Stimulated activated naive CD8-positive, alpha-beta T cell treated with anti-CD3 and anti-CD28 coated beads, Interleukin-15, Interleukin-2, amounts not matched to agents 100 ng/mL and 50 ng/mL, for 24 hours (primary cell): ENCODE results near the gene TAF13.

Experiments
- H3K27ac Mint-ChIP-seq: one replicate; pipeline ENCODE4 v1.8.0; 2021; ENCODE audit warnings: mild to moderate bottlenecking, mixed read lengths
- H3K27me3 Mint-ChIP-seq: one replicate; pipeline ENCODE4 v1.8.0; 2021; ENCODE audit warnings: mixed read lengths
- H3K36me3 Mint-ChIP-seq: one replicate; pipeline ENCODE4 v1.8.0; 2021; ENCODE audit warnings: low read depth, mixed read lengths
- H3K4me1 Mint-ChIP-seq: one replicate; pipeline ENCODE4 v1.8.0; 2021; ENCODE audit warnings: low read depth, mixed read lengths
- H3K4me3 Mint-ChIP-seq: one replicate; pipeline ENCODE4 v1.8.0; 2021; ENCODE audit warnings: mild to moderate bottlenecking, mixed read lengths
- H3K9me3 Mint-ChIP-seq: one replicate; pipeline ENCODE4 v1.8.0; 2021; ENCODE audit warnings: mixed read lengths

The TAF13 gene

GRCh38 chr1:109075531-109076490 lies at the start of gene TAF13:
TAF13 (minus strand) TSS chr1:109076003; CDS start chr1:109075947, 56 bp downstream.
- H3K4me1 Mint-ChIP-seq = peaks cover 25% of the 10 kb centered on the region
- peak within 1 kb of the TSS; percentile 99 for H3K4me3 Mint-ChIP-seq
- peak within 1 kb of the TSS; percentile 97 for H3K27ac Mint-ChIP-seq
- H3K36me3 Mint-ChIP-seq = peaks cover 8% of the 10 kb centered on the region
- H3K9me3 Mint-ChIP-seq = no peaks in the 10 kb centered on the region
- H3K27me3 Mint-ChIP-seq = no peaks in the 10 kb centered on the region

GRCh38 chr1:109120356-109120755 lies 44.6 kb upstream of the TAF13 start:
- Mint-ChIP-seq H3K27ac (no peak overlapping the region), H3K4me1 (peaks cover 17% of the 10 kb centered on the region), H3K4me3 (no peak overlapping the region), H3K36me3 (no peaks in the 10 kb centered on the region), H3K9me3 (no peaks in the 10 kb centered on the region), H3K27me3 (no peaks in the 10 kb centered on the region)

GRCh38 chr1:109118089-109118488 lies 42.3 kb upstream of the TAF13 start:
- H3K4me1 Mint-ChIP-seq = peaks cover 38% of the 10 kb centered on the region
- H3K4me3 Mint-ChIP-seq = no peak overlapping the region
- H3K27me3 Mint-ChIP-seq = peaks cover 9% of the 10 kb centered on the region
- H3K27ac Mint-ChIP-seq = no peak overlapping the region
- H3K36me3 Mint-ChIP-seq = no peaks in the 10 kb centered on the region
- no peaks in the 10 kb centered on the region for H3K9me3 Mint-ChIP-seq

GRCh38 chr1:109116286-109116685 lies 40.5 kb upstream of the TAF13 start:
- Mint-ChIP-seq H3K36me3 (no peaks in the 10 kb centered on the region), H3K27me3 (peaks cover 17% of the 10 kb centered on the region), H3K4me3 (peak overlapping the region; percentile 54), H3K9me3 (no peaks in the 10 kb centered on the region), H3K27ac (peak overlapping the region; percentile 88), H3K4me1 (peaks cover 48% of the 10 kb centered on the region)

GRCh38 chr1:109115685-109116084 lies 39.9 kb upstream of the TAF13 start:
- Mint-ChIP-seq H3K4me3 (peak overlapping the region; percentile 54), H3K27ac (peak overlapping the region; percentile 88), H3K36me3 (no peaks in the 10 kb centered on the region), H3K4me1 (peaks cover 48% of the 10 kb centered on the region), H3K27me3 (peaks cover 17% of the 10 kb centered on the region), H3K9me3 (no peaks in the 10 kb centered on the region)

- Mint-ChIP-seq H3K36me3 (no peaks in the 10 kb centered on the region), H3K27ac (peak overlapping the region; percentile 38), H3K27me3 (peaks cover 17% of the 10 kb centered on the region), H3K4me3 (peak overlapping the region; percentile 81), H3K4me1 (peaks cover 60% of the 10 kb centered on the region), H3K9me3 (no peaks in the 10 kb centered on the region)
Observed at GRCh38 chr1:109114342-109114674, 38.5 kb upstream of the TAF13 start.

- Mint-ChIP-seq H3K36me3 (no peaks in the 10 kb centered on the region), H3K27me3 (peaks cover 17% of the 10 kb centered on the region), H3K9me3 (no peaks in the 10 kb centered on the region), H3K27ac (peak within 1 kb of the TSS; percentile 77), H3K4me3 (peak within 1 kb of the TSS; percentile 81), H3K4me1 (peaks cover 60% of the 10 kb centered on the region)
Observed at GRCh38 chr1:109113590-109114341, 38.0 kb upstream of the TAF13 start, which contains the start of gene ELAPOR1. ELAPOR1 (plus strand) TSS chr1:109114115; CDS start chr1:109114184, 69 bp downstream.

GRCh38 chr1:109112652-109113285 lies 37.0 kb upstream of the TAF13 start:
- peaks cover 17% of the 10 kb centered on the region for H3K27me3 Mint-ChIP-seq
- peak overlapping the region; percentile 77 for H3K27ac Mint-ChIP-seq
- no peaks in the 10 kb centered on the region for H3K36me3 Mint-ChIP-seq
- no peaks in the 10 kb centered on the region for H3K9me3 Mint-ChIP-seq
- H3K4me1 Mint-ChIP-seq = peaks cover 60% of the 10 kb centered on the region
- H3K4me3 Mint-ChIP-seq = peak overlapping the region; percentile 81

- Mint-ChIP-seq H3K4me3 (peak overlapping the region; percentile 81), H3K27ac (no peak overlapping the region), H3K27me3 (peaks cover 17% of the 10 kb centered on the region), H3K36me3 (no peaks in the 10 kb centered on the region), H3K9me3 (no peaks in the 10 kb centered on the region), H3K4me1 (peaks cover 60% of the 10 kb centered on the region)
Observed at GRCh38 chr1:109112056-109112651, 36.4 kb upstream of the TAF13 start.

GRCh38 chr1:109111386-109112055 lies 35.7 kb upstream of the TAF13 start:
- Mint-ChIP-seq H3K27ac (peak overlapping the region; percentile 29), H3K4me3 (no peak overlapping the region), H3K27me3 (peaks cover 17% of the 10 kb centered on the region), H3K36me3 (no peaks in the 10 kb centered on the region), H3K4me1 (peaks cover 55% of the 10 kb centered on the region), H3K9me3 (no peaks in the 10 kb centered on the region)

- no peak overlapping the region for H3K27ac Mint-ChIP-seq
- H3K27me3 Mint-ChIP-seq = peaks cover 16% of the 10 kb centered on the region
- no peaks in the 10 kb centered on the region for H3K9me3 Mint-ChIP-seq
- H3K4me3 Mint-ChIP-seq = no peak overlapping the region
- H3K4me1 Mint-ChIP-seq = peaks cover 38% of the 10 kb centered on the region
- H3K36me3 Mint-ChIP-seq = no peaks in the 10 kb centered on the region
Observed at GRCh38 chr1:109109906-109110305, 34.1 kb upstream of the TAF13 start.

GRCh38 chr1:109107785-109108184 lies 32.0 kb upstream of the TAF13 start:
- H3K27me3 Mint-ChIP-seq = peaks cover 5% of the 10 kb centered on the region
- peaks cover 19% of the 10 kb centered on the region for H3K4me1 Mint-ChIP-seq
- no peaks in the 10 kb centered on the region for H3K9me3 Mint-ChIP-seq
- H3K36me3 Mint-ChIP-seq = peaks cover 12% of the 10 kb centered on the region
- no peak overlapping the region for H3K4me3 Mint-ChIP-seq
- H3K27ac Mint-ChIP-seq = no peak overlapping the region

GRCh38 chr1:109105881-109106280 lies 30.1 kb upstream of the TAF13 start:
- Mint-ChIP-seq H3K36me3 (peaks cover 23% of the 10 kb centered on the region), H3K4me1 (peaks cover 17% of the 10 kb centered on the region), H3K27ac (no peak overlapping the region), H3K9me3 (no peaks in the 10 kb centered on the region), H3K4me3 (no peak overlapping the region), H3K27me3 (no peaks in the 10 kb centered on the region)
